DLD1 (cell line): ENCODE measurements around the gene TTC34.
"Not testable (repeated sequence)": the region's sequence is repeated elsewhere in the genome, so short reads cannot be mapped to it uniquely, and the experiment has no call there.

ENCODE experiments used
- in situ Hi-C: cut with HindIII; loops from 2 replicates; pipeline ENCODE4 v1.10.0; 2017; ENCODE audit warnings: low sequenced_read_pairs

Gene TTC34

DNA sequence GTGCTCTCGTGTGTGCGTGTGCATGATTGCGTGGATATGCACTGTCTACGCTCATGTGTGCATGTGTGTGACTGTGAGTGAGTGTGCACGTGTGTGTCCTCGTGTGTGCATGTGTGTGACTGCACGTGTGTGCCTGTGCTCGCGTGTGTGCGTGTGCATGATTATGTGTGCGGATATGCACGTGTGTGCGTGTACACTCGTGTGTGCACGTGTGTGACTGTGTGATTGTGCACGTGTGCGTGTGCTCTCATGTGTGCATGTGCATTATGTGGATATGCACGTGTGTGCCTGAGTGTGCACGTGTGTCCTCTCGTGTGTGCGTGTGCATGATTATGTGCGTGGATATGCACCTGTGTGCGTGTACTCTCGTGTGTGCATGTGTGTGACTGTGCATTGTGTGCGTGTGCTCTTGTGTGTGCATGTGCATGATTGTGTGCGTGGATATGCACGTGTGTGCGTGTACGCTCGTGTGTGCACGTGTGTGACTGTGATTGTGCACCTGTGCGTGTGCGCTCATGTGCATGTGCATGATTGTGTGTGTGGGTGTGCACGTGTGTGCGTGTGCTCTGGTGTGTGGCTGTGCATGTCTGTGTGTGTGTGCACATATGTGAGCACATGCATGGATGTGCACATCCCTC, 170.9 kb downstream of the TTC34 start:
- in situ Hi-C loops = no loop called here

DNA sequence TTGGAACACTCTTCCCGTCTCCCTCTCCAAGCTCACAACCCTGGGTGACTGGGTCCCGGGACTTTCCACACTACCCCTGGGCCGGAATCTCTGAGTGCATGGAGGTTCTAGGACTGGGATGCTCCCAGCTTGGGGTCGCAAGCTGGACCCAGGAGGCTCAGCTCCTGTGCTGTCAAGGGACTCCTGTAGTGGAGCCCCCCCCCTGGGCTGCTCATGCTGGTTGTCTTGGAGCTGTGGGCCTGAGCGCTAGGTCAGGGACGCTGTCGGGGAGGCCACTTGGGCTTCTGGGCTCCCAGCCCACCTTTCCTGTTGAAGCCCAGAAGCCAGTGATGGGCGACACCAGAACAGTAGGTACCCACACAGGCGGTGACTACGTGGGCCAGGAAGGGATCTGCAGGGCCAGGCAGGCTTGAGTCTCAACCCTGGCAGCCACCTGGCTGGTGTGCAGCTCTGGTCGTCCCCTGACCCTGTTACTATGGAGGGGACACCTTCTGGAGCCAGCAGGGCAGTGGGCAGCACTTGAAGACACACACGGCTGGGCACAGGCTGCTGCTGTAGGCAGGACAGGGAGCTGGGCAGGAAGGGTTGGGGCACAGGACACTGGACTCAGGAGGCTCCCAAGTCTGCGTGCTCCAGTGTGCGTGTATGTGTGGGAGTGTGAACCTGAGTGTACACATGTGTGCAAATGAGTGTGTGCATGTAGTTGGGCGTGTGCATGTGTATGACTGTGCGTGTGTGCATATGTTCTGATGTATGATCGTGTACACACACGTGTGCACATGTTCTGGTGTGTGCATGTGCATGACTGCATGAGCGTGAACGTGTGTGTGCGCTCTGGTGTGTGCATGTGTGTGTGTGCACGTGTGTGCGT, 171.6 kb downstream of the TTC34 start:
- in situ Hi-C loops = no loop called here

DNA sequence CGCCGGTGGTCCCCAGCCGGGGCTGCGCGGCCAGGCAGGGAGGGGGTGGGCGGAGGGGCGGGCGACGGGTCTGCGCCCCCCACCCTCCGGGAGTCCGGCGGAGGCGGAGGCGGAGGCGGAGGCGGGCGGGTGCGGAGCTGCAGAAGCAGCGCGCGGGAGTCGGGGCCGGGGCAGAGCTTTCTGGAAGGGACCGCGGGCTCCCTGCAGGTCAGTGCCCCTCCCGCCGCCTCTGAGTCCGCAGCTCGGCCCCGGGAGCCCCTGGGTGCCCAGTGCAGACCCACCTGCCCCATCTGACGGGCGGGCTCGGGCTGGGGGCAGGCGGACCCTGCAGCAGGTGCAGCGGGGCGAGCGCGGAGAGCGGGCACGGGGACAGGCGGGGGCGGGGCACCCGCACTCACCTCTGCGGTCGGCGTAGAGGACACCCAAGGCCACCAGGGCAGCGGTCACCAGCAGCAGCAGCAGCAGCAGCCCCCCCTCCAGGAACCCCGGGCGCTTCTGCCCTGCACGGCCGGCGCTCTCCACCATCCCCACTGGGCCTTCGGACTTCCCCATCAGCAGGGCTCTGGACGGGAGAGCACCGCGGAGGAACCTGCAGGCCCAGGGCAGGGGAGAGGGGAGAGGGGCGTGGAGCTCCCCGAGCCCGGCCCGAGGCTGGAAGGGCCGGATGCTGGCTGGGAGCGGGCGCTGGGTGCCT, 172.4 kb downstream of the TTC34 start:
- in situ Hi-C loops = no loop called here

DNA sequence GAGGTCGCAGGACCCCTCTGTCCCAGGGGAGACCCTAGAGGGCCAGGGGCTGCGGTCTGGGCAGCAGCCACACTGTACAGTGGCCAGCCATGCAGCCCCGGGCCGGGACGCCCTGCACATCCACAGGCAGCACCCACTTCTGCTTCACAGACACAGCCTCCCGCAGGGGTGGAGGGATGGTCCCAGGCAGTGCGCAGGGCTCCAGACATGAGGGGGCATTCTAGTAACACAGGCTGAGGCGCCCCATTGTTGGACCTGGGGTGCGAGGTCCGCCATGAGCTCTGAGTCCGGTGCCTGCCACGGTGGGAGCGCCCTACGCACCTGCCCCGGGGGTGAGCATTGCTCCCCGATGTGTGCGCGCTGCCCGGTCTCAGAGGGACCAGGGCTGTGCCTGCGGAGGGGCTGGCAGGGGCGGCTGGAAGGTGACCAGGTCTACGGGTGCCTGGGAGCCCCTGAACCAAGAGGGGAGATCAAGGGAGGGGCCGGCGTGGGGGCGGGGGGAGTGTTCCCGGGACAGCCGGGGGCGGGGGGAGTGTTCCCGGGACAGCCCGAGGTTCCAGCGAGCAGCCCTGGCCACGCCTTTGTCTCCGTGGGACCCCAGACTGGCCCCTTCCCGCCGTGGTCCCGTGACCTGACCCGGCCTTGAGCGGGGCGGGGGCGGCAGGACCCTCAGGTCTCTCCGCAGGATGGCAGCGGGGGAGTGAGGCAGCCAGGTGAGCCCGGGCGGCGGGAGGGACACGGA, 173.1 kb downstream of the TTC34 start:
- in situ Hi-C loops = no loop called here

DNA sequence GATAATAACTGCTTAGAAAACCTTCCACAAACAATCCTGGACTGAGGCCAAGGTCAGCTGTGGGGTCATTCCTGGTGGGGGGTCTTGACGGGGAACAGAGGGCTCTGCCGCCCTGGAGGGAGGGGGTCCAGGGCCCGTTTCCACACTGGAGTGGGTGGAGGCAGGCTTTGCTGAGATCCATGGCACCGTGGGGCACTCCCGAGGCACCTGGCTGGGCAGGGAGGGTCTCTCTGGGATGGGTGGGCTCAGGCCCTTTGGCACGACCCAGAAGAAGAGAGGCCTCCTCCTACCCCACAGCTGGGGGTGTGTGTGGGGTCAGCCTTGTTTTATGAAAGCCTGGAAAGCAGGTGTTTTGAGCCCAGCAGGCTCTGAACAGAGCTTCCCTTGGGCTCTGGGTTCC, 173.7 kb downstream of the TTC34 start:
- in situ Hi-C loops = no loop called here

DNA sequence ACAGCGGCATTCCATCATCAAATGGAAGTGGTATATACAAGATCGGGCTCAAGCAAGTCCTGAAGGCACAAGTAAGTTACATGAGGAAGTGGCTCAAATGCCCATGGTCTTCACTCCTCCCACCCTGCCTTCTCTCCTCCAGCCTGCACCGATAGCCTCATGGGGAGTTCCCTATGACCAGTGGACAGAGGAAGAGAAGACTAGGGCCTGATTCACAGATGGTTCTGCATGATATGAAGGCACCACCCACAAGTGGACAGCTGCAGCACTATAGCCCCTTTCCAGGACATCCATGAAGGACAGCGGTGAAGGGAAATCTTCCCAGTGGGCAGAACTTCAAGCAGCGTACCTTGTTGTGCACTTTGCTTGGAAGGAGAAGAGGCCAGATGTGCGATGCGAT, 175.7 kb downstream of the TTC34 start:
- in situ Hi-C loops = not testable (repeated sequence)

DNA sequence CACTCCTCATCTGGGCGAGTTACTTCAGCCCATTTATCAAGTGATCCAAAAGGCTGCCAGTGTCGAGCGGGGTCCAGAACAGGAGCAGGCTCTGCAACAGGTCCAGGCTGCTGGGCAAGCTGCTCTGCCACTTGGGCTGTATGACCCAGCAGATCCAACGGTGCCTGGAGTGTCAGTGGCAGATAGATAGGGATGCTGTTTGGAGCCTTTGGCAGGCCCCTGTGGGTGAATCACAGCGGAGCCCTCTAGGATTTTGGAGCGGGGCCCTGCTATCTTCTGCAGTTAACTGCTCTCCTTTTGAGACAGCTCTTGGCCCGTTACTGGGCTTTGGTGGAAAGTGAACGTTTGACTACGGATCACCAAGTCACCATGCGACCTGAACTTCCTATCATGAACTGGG, 176.2 kb downstream of the TTC34 start:
- in situ Hi-C loops = no loop called here

DNA sequence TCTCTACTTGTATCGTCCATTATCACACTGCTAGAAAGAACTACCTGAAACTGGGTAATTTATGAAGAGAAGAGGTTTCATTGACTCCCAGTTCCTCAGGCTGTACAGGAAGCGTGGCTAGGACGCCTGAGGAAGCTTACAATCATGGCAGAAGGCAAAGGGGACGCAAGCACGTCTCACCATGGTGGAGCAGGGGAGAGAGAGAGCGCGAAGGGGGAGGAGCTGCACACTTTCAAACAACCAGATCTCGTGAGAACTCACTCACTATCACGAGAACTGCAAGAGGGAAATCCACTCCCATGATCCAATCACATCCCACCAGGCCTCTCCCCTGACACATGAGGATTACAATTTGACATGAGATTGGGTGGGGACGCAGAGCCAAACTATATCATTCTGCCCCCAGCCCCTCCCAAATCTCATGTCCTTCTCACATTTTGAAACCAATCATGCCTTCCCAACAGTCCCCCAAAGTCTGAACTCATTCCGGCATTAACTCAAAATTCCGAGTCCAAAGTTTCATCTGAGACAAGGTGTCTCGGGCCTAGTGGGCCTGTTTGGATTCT, 176.7 kb downstream of the TTC34 start:
- in situ Hi-C loops = no loop called here

DNA sequence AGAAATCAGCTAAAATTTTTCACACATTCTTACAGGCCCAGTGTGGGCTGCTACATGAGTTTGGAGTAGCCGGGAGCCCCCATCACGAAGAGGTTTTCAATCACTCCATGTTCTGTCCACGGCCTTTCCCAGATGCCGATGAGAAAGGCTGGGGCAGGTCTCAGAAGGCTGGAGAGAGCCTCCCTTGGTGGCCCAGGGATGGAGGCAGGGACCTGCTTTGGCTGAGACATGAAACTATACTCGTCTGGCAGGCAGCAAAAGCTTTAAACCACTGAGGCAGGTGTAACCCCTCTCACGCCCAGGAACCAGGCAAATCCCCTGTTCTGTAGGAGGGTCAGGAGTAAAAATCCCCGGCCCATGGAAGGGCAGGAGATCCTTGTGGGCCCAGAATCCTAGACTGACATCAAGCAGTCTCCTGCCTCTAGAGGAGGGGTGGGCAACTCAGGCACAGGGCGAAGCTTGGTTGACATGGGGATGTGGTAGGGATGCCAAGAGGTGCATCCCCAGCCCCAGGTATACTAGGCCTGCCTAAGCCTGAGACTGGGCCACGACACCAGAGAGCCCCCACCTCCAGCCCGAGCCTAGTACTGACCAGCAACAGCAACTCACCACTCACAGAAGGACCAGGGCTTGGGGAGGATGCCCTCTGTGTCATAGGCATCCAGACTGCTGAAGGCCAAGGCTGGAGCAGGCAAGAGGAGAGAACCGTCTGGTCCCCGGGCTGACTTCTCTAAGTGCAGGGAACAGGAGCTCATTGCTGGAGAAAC, 177.7 kb downstream of the TTC34 start:
- in situ Hi-C loops = no loop called here

DNA sequence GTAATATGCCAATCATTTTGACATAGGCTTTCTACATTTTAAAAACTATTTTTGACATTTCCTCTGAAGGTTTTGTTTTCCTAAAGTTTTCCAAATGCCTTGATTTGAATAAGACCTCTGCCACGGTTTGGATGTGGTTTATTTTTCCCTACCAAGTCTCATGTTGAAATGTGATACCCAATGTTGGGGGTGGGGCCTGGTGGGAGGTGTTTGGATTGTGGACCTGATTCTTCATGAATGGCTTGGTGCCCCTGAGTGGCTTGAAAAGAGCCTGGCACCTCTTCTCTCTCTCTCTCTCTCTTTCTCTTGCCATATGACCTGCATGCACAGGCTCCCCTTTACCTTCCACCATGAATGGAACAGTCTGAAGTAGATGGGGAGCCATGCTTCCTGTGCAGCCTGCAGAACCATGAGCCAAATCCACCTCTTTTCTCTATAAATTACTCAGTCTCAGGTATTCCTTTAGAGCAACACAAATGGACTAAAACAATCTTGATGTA, 183.5 kb downstream of the TTC34 start:
- in situ Hi-C loops = no loop called here

DNA sequence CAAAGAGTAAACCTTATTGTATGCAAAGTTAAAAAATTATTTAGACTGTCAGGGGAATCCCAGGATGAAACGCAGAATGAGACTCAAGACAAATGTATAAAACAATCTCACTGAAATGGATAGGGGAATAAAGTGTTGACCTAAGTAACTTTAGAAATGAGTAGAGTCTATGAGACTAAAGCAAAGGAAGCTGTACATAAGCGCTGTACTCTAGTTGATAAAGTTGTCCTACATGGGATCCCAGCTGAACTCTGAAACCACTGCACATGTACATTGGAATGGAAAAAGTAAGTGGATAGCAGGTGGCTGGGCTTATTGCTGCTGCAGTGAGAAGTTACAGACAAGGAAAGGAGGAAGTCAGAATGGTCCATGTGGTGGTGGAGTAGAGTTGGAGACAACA, 187.3 kb downstream of the TTC34 start:
- in situ Hi-C loops = no loop called here

DNA sequence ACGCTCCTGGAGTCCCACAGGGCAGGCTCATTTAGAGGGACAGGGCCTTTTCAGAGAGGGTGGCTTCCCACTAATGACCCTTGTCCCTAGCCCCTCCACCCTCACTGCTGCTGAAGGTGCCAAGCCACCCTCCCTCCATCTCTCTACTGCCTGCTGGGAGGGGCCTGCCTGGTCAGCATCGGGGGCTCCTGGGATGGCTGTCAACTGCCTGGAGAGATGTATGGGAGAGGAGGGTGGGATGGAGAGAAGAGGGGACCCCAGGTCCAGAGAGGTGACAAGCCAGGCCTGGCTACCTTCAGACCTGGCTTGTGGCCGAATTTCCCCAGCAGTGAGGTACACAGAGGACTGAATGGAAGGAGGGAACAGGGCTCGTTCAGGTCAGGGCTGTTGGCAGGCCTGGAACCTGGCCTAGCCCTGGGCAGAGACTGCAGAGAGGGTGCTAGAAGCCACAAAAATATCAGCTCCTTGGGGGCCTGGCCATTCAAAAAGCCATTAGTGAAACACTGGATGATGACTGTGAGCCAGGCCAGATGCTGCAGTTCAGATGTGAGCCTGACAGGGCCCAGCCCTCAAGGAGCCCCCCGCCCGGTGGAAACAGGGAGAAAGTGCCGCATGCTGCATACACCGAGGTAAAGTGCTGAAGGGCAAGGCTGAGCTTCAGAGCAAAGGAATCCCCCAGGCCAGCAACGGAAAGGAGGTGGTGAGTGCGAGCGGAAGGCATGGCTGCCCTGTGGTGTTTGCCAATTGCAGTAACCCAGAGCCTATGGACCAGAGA, 188.7 kb downstream of the TTC34 start:
- in situ Hi-C loops = no loop called here

DNA sequence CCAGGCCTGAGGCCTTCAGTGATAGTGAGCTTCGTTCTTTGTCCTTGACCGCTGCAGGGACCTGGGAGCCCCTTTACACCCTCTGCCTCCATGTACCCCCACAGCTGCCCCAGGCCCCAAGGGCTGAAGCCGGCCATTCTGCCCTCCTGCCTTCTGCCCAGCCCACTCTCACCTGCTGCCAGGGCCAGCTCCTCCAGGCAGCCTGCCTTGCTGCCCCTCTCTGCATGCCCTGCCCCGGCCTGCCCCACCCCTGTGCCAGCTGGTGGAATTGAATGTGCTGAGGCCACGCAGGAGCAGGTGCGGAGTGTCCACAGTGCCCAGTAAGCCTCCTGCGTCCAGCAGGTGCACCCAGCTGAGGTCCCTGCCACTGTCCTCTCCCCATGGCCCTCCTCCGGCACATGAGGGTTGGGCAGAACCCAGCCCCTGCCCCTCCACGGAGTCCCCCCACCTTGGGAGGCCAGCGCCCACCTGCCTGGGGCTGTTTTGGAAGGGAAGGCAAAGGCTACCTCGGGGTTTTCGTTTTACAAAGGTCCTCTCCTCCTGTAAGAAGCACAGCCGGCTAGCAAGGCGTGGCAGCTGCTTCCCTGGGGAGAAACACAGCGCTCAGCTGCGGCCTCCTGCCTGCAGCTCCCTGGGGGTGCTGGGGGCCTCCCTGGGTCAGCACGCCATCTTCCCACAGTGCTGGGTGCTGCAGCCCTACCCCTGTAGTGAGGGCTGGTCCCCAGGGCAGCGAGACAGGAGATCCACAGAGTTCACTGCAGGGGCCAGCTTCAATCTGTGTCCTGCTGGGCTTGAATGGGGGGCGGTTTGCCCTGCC, 189.7 kb downstream of the TTC34 start:
- in situ Hi-C loops = no loop called here

DNA sequence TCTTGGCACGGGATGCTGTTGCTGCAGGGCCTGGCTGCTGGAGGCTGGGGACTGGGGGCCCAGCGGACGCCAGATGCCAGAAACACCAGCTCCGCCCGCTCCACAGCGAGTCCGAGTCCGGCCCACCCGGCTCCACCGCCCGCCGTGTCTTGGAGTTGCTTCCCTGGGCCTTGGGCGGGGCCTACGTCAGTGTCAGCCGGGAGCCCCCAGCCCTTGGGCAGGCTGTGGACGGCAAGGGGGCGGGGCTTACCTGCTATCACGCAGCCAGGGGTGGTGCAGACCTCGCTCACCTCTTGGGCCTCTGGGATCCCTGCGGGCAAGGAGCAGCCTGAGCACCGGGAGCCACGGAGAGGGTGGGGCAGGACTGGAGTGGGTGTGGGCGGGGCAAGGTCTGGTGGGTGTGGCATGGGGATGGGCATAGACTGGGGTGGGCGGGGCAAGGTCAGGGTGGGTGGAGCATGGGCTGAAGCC, 190.4 kb downstream of the TTC34 start:
- in situ Hi-C loops = no loop called here

DNA sequence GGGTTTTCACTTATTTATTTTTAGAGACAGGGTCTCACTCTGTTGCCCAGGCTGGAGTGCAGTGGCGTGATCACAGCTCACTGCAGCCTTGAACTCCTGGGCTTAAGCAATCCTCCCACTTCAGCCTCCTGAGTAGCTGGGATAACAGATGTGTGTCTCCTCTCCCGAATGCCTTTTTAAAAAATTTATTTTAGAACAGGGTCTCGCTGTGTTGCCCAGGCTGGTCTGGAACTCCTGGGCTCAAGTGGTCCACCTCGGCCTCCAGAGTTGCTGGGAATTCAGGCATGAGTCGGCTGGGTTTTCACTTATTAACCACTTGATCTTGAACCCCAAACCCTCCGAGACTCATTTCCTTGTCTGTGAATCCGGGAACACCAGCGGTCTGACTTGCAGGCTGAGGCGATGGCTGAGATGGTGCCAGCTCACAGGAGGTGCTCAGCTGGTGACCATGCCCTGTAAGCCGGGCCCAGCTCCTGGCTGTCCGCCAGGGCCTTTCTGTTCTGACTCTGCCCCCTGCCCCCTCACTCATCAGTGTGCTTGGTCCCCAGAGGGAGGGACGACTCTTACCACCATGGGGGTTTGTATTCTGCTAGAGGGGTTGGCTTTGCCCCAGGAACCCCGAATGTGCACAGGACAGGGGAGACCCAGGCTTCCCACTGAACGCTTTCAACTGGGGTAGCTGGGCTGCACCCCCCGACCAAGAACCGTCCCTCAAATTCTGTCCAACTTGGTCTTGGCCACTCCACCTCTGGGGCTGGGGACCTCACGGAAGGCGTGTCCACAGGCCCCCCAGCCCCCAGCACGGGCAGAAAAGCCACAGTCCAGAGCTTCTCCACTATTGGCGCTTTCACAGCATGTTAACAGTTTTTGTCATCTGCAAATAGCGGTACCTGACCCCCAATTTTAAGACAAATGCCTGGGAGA, 191.2 kb downstream of the TTC34 start:
- in situ Hi-C loops = no loop called here

DNA sequence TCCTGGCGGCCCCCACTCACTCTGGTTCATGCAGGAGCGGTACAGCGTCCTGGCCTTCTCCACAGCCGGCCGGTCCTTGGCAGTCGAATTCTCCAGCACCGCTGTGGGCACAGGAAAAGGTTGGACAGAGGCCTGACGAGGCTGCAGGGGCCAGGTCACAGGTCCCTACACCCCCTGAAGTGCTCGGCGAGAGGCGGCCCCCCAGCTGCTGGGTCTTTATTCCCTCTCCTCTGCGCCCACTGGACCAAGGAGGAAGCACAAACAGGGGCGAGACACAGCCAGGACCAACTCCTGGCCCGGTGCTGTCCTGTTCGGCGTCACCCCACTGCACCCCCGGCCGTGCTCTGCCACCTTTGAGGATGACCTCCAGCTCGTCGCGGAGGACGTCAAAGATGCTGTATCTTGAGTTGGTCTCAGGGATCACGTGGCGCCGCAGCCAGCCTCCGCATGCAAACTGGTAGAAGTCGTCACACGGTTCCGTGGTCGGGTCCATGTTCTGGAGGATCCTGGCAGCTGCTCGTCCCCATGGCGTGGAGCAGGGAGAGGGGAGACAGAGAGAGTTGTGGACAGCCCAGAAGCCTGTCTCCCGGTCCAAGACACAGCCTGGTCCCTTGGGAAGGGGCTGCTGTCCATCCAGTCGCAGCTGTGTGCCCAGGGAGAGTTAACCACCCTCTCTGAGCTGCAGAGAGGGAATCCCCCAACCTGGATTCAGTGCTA, 192.0 kb downstream of the TTC34 start:
- in situ Hi-C loops = no loop called here
